GM18951 (cell line): ENCODE data around the gene SLF2.

Source experiments
- POLR2A ChIP-seq: IDR thresholded peaks from 4 replicates; pipeline ENCODE4 v1.6.1; 2011; ENCODE audit warnings: mild to moderate bottlenecking; ENCODE audit not compliant: insufficient read length, insufficient read depth; ENCODE audit errors: extremely low read depth
- in situ Hi-C: fragments of 300-500 bp; cut with MboI; formaldehyde crosslinking; loops from one replicate; pipeline ENCODE4 v1.12.0; 2022; ENCODE audit warnings: low sequenced_read_pairs, mixed read lengths, inconsistent platforms; ENCODE audit not compliant: unreplicated experiment

Gene SLF2

GRCh38 chr10:100927266-100927665 is 14.5 kb downstream of the SLF2 start:
- in situ Hi-C loops, result no loop called here
- no peak for TF ChIP-seq POLR2A

- TF ChIP-seq POLR2A, result no peak
- in situ Hi-C loops, result no loop called here
Observed at GRCh38 chr10:100928039-100928438, 15.3 kb downstream of the SLF2 start.

GRCh38 chr10:100930368-100930767 is 17.6 kb downstream of the SLF2 start:
- TF ChIP-seq POLR2A, result no peak
- in situ Hi-C loops, result no loop called here

GRCh38 chr10:100934084-100934659 is 21.4 kb downstream of the SLF2 start:
- in situ Hi-C loops, result no loop called here
- TF ChIP-seq POLR2A, result no peak

- TF ChIP-seq POLR2A, result no peak
- in situ Hi-C loops, result no loop called here
Observed at GRCh38 chr10:100939763-100940344, 27.1 kb downstream of the SLF2 start.

DNA sequence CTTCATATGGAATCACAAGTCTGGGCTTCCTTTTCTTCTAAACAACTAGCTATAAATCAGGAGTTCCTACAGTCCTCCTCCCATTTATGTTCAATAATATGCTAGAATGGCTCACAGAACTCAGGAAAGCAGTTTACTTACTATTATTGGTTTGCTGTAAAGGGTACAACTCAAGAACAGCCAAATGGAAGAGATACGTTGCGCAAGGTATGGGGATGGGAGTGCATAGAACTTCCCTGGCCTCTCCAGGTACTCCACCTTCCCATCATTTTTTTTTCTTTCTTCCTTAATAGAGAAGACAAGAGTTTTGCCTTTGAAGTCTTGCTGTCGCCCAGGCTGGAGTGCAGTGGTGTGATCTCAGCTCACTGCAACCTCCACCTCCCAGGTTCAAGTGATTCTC is 29.5 kb downstream of the SLF2 start:
- in situ Hi-C loops, result no loop called here
- TF ChIP-seq POLR2A, result no peak

GRCh38 chr10:100943508-100943907 is 30.7 kb downstream of the SLF2 start:
- TF ChIP-seq POLR2A, result no peak
- in situ Hi-C loops, result no loop called here

DNA sequence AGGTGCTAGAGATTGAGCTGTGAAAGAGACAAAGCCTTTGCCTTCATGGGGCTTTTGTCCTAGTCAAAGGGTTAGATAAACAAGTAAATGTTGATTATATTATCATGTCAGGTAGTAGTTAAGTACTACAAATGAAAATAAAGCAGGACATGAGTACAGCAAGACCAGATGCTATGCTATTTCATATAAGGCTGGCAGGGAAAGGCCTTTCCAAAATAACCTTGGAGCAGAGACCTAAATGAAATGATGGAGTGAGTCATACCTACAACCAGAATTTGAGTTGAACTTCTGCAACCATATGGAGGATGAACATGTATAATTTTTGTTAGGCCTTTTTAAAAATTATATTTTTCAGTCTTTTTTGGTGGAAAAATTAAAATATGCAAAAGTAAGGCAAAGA is 33.0 kb downstream of the SLF2 start:
- in situ Hi-C loops, result no loop called here
- TF ChIP-seq POLR2A, result no peak

GRCh38 chr10:100948916-100949315 is 36.2 kb downstream of the SLF2 start:
- no peak for TF ChIP-seq POLR2A
- in situ Hi-C loops, result no loop called here

DNA sequence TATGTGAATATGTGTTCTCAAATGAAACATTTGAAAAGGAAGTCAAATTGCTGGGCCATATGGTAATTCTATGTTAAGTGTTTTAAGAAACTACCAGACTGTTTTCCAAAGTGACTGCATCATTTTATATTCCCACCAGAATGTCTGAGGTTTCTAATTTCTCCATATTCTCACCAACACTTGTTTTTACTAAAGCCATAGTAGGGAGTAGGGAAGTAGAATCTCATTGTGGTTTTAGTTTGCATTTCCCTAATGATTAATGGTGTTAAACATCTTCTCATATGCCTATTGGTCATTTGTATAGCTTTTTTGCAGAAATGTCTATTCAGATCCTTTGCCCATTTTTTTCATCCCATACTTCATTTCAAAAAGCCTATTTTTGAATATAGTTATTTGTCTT is 47.5 kb downstream of the SLF2 start:
- no peak for TF ChIP-seq POLR2A
- in situ Hi-C loops, result no loop called here

- TF ChIP-seq POLR2A, result no peak
- in situ Hi-C loops, result no loop called here
Observed at GRCh38 chr10:100962351-100963080, 49.8 kb downstream of the SLF2 start.

DNA sequence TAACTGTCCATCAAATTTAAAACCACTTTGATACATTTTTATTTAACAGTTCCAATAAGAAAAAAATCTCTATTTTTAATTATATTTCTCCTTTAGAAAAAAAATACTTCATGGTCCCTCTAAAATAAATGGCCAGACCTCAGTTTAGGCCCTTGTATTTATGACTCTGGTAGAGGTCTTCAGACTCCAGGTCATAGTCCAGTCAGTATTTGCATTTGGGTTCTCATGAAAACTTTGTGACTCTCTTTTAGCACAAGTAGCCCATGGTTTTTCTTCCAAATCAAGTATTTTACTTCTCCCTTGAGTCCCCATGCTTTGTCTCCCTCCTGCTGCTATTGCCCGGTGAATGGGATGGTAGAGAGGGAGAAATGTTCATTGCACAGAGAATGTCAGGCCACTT is 51.1 kb downstream of the SLF2 start:
- in situ Hi-C loops, result no loop called here
- TF ChIP-seq POLR2A, result no peak

DNA sequence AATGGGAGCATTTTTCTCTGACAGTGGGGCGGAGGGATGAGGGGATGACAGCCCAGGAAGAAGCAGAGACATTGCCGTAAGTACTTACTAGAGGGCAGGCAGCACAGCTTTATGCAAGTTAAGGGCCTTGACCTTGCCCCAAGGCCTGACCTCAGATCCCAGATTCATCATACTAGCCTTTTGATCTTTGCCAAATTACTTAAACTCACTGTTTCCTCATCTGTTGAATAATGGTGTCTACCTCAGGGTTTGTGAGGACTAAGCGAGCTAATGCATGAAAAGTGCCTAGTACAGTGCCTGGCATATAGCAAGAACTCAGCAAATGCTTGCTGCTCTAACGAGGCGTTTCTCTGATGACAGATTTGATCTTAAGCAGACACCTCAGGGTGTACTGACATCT is 53.1 kb downstream of the SLF2 start:
- TF ChIP-seq POLR2A, result no peak
- in situ Hi-C loops, result no loop called here

- TF ChIP-seq POLR2A, result no peak
- in situ Hi-C loops, result no loop called here
Observed at GRCh38 chr10:100966887-100967286, 54.1 kb downstream of the SLF2 start.
